Lung (tissue), 12 donors: ENCODE results near the gene CATSPERD. TPM values are rescaled to one million over a fixed set of nuclear protein-coding genes. Genes with fewer than 3 reads are reported as not detected.

ENCODE experiments used
- ATAC-seq: fragments of 200-7000 bp; cut with Tn5 transposase; one replicate; pipeline ENCODE4 v1.9.1; 2020; ENCODE audit warnings: moderate number of reproducible peaks; ENCODE audit not compliant: insufficient read depth, low FRiP score
- DNase-seq, 3 donors: peaks; one replicate each; pipeline ENCODE4 v3.0.0-alpha.2; 2013 to 2017
- H3K27ac ChIP-seq, 2 donors: one replicate each; pipeline ENCODE4 v1.5.1; 2013; ENCODE audit warnings: mild to moderate bottlenecking in 2 of 2, moderate library complexity in 2 of 2, control low read depth in 1 of 2, inconsistent platforms in 1 of 2, low read depth in 1 of 2, low read length in 1 of 2
- H3K27me3 ChIP-seq, 3 donors: one replicate each; pipeline ENCODE4 v1.5.1; 2013; ENCODE audit warnings: low read length in 2 of 3; ENCODE audit not compliant: control insufficient read depth in 3 of 3, insufficient read depth in 3 of 3
- H3K36me3 ChIP-seq, 4 donors: one replicate each; pipeline ENCODE4 v1.5.1; 2013; ENCODE audit warnings: low read length in 4 of 4, mild to moderate bottlenecking in 1 of 4, moderate library complexity in 1 of 4; ENCODE audit not compliant: control insufficient read depth in 4 of 4, insufficient read depth in 4 of 4
- H3K4me1 ChIP-seq, 5 donors: one replicate each; pipeline ENCODE4 v1.5.1; 2013; ENCODE audit warnings: low read length in 5 of 5, mild to moderate bottlenecking in 2 of 5, moderate library complexity in 1 of 5; ENCODE audit not compliant: control insufficient read depth in 5 of 5, insufficient read depth in 5 of 5
- H3K4me3 ChIP-seq: one replicate; pipeline ENCODE4 v1.5.1; 2013; ENCODE audit warnings: mild to moderate bottlenecking, control low read depth, moderate library complexity
- H3K9ac ChIP-seq, 2 donors: one replicate each; pipeline ENCODE4 v1.5.1; 2013; ENCODE audit warnings: low read length in 2 of 2, control low read depth in 1 of 2; ENCODE audit not compliant: insufficient read depth in 1 of 2
- H3K9me3 ChIP-seq, 4 donors: one replicate each; pipeline ENCODE4 v1.5.1; 2013; ENCODE audit warnings: low read length in 3 of 4, mild to moderate bottlenecking in 1 of 4, moderate library complexity in 1 of 4; ENCODE audit not compliant: control insufficient read depth in 4 of 4, insufficient read depth in 3 of 4
- CTCF ChIP-seq: IDR thresholded peaks from 2 replicates; pipeline ENCODE4 v1.5.1; 2012; ENCODE audit warnings: mild to moderate bottlenecking; ENCODE audit errors: control extremely low read depth, extremely low read depth
- WGBS, 2 donors: extraction: QIAGEN DNeasy Blood & Tissue Kit; methylation state at CpG; one replicate each; pipeline ENCODE4 v1.1.7; 2013; 5-methylcytosine and 5-hydroxymethylcytosine counted together
- polyA plus RNA-seq, 2 donors: library from polyadenylated mRNA; stranded (reverse); fragments of 200-250 nt; gene quantifications; one replicate each; pipeline ENCODE4 v1.2.1, GENCODE V29; 2013
- total RNA-seq, 2 donors: library from RNA; depleted of rRNA in 1 of 2; stranded (reverse); fragments of >200 nt in 1 of 2; gene quantifications; one replicate each; pipeline ENCODE4 v1.2.1, GENCODE V29; 2014 to 2021
- donor health status: control.
- donor health status: control.
- donor health status: Bipolar disorder and iron deficiency.
- donor health status: healthy.
- donor health status: DM: yes; HTN: yes; CAD: no.

CATSPERD gene
- total and polyA plus RNA-seq, 4 donors: 8.2 to 11.3 (median 9.2) TPM

DNA sequence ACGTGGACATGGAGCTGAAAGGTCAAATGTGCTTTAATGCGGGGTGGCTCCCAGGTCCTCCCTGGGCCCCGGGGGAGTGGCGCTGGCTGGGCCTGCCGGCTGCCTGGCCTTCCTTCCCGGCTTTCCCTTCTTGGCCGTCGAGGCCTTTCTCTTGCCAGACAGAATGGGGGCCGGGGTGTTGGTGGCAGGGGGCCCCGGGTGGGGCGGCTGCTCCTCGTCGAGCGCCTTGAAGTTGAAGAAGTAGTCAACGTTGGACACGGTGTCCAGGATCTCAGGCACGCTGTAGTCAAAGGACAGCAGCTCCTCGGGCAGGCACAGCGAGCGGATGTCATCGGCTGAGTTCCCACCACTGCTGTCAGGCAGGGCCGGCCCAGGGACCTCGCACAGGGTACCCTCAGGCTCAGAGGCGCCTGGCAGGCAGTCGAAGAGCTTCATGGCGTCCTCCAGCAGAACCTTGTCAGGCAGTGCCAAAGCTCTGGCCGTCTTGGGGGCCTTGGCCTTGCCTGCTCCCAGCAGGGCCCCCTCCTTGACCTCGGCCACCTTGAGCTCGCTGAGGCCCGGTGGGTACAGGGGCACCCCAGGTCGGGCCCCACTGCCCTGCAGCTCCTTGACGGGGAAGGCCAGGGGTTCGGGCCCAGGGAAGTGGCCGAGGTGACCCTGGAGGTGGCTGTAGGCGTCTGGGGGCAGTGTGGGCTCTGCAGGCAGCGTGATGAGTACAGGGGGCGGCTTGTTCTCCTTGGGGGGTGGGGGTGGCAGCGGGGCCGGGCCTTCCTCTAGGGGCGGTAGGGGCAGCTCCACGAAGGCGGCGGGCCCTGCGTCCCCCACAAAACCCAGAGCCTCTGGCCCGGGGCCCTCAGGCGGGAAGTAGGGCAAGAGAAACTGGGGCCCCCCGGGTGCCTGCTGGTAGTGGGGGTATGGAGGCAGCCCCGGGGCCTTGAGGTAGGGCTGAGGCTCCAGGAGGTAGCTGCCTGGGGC is 62.8 kb downstream of the CATSPERD start:
- H3K27me3 ChIP-seq: no peaks in the 10 kb centered on the region
- H3K36me3 ChIP-seq: peaks cover 6 to 57% (median 14%) of the 10 kb centered on the region in 4 donors
- WGBS, 2 donors: 84 to 89% methylated on average over 48 of the region's 48 CpGs
- DNase-seq (no peak), ATAC-seq (no peak)
- H3K9ac ChIP-seq: no peak overlapping the region
- H3K4me1 ChIP-seq: no peaks in the 10 kb centered on the region
- peaks cover 0 to 2% (median 0%) of the 10 kb centered on the region in 4 donors for H3K9me3 ChIP-seq
- H3K27ac ChIP-seq: no peak overlapping the region
- TF ChIP-seq CTCF: no peak
- H3K4me3 ChIP-seq: no peak overlapping the region

DNA sequence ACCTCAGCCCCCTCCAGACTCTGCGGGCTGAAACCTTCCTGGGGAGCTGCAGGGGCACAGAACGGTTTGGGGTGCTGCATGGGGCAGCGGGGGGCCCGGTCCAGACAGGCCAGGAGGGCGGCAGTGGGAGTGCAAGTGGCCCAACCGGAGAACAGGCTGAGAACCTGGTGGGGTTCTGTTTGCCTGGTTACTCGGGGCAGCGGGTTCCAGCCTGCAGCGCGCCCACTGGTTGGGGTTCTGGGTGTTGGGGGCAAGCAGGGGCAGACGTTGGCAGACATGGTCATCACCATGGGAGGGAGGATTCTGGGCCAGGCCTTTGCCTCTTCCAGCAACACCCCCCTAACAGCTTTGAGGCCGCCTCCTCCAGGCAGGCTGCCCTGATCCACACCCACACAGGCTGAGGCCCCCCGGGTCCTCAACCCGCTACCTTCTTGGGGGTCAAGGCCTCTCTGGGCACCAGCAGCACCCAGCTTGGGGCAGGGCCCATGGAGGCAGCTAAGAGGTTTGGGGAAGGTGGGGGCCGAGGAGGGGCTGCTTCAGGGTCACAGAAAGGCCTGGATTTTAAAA is 64.2 kb downstream of the CATSPERD start, which contains the start of gene PRR22:
TSS of gene PRR22 (minus strand) at position 166 of the 567 bp plus-strand sequence. CDS start at position 80, 86 bp downstream.
- Histone ChIP-seq H3K27me3 (no peaks in the 10 kb centered on the region), H3K36me3 (peaks cover 13 to 70% (median 17%) of the 10 kb centered on the region in 4 donors), H3K9me3 (peaks cover 0 to 2% (median 0%) of the 10 kb centered on the region in 4 donors), H3K4me1 (no peaks in the 10 kb centered on the region), H3K9ac (no peak within 1 kb of the TSS), H3K4me3 (no peak within 1 kb of the TSS), H3K27ac (no peak within 1 kb of the TSS)
- DNase-seq (no peak), ATAC-seq (no peak)
- no peak for TF ChIP-seq CTCF
- WGBS, 2 donors: 93% methylated on average over 15 of the region's 15 CpGs

GRCh38 chr19:5785423-5785822 is 65.0 kb downstream of the CATSPERD start:
- no peak overlapping the region for H3K9ac ChIP-seq
- H3K4me3 ChIP-seq: no peak overlapping the region
- no peak for TF ChIP-seq CTCF
- H3K36me3 ChIP-seq: peaks cover 13 to 74% (median 22%) of the 10 kb centered on the region in 4 donors
- DNase-seq: no peak
- no peak for ATAC-seq
- H3K27ac ChIP-seq: no peak overlapping the region
- H3K9me3 ChIP-seq: peaks cover 0 to 2% (median 0%) of the 10 kb centered on the region in 4 donors
- peaks cover 0 to 6% (median 4%) of the 10 kb centered on the region in 5 donors for H3K4me1 ChIP-seq
- no peaks in the 10 kb centered on the region for H3K27me3 ChIP-seq
- 95 to 96% methylated on average over 34 to 37 of the region's 37 CpGs for WGBS, 2 donors
